ENCODE results near the gene RPL18A. TPM values are rescaled to one million over a fixed set of nuclear protein-coding genes. Genes with fewer than 3 reads are reported as not detected.

Gene RPL18A
- total RNA-seq, 1 donor from 2014 or later: 1,135 TPM

DNA sequence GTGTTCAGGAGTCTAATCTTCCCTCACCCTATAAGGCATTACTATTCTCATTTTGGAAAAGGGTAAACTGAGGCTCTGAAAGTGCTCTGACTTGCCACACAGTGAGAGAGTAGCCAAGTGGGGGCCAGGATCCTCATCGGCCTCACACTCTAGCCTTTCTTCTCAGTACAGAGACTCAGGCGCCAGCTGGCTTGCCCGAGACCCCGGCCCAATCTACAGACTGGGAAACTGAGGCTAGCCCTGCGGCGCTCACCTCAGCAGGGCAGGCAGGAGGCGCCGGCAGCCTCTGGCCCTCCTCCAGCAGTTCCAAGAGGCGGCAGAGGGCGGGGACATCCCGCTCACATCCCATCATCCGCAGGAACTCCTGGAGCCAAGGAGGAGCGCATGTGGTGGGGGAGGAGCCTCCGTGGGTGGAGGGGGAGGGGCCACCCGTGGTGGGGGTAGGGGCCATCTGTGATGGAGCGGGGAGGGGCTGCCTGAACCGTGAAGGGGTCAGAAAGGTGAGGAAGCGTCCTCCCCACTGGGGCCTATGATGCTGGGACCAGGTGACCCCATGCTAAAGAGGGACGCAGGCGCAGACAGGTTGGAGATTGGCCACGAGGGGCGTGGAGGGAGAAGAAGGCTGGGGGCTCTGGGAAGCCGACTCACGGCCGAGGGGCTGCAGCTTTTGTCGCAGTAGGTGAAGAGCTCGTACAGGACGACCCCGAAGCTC, 29.7 kb upstream of the RPL18A start:
- peak; percentile 73 for DNase-seq
- H3K9me3 Mint-ChIP-seq (ENCODE audit: unreplicated experiment): peaks cover 2% of the 10 kb centered on the region
- TF ChIP-seq CTCF (IDR thresholded peaks at IDR 0.05; ENCODE audit: partially characterized antibody, unreplicated experiment): no peak

GRCh38 chr19:17830567-17831418, 28.9 kb upstream of the RPL18A start:
- Mint-ChIP-seq H3K27me3 (ENCODE audit: unreplicated experiment) (peaks cover 16% of the 10 kb centered on the region), H3K4me3 (ENCODE audit: unreplicated experiment) (peak overlapping the region; percentile 85), H3K27ac (ENCODE audit: unreplicated experiment) (peak overlapping the region; percentile 85), H3K9me3 (ENCODE audit: unreplicated experiment) (peaks cover 3% of the 10 kb centered on the region), H3K4me1 (ENCODE audit: low read depth, unreplicated experiment) (no peaks in the 10 kb centered on the region), H3K36me3 (ENCODE audit: unreplicated experiment) (peaks cover 7% of the 10 kb centered on the region)
- TF ChIP-seq CTCF (IDR thresholded peaks at IDR 0.05; ENCODE audit: partially characterized antibody, unreplicated experiment): no peak
- peak; percentile 93 for DNase-seq

More for the DNA sequence above, 29.7 kb upstream of the RPL18A start:
- Mint-ChIP-seq H3K4me1 (ENCODE audit: low read depth, unreplicated experiment) (no peaks in the 10 kb centered on the region), H3K27ac (ENCODE audit: unreplicated experiment) (peak overlapping the region; percentile 85), H3K4me3 (ENCODE audit: unreplicated experiment) (peak overlapping the region; percentile 85), H3K27me3 (ENCODE audit: unreplicated experiment) (peaks cover 11% of the 10 kb centered on the region), H3K36me3 (ENCODE audit: unreplicated experiment) (peaks cover 3% of the 10 kb centered on the region)

GRCh38 chr19:17831419-17831888, 28.3 kb upstream of the RPL18A start:
- TF ChIP-seq CTCF (IDR thresholded peaks at IDR 0.05; ENCODE audit: partially characterized antibody, unreplicated experiment): no peak
- Mint-ChIP-seq H3K9me3 (ENCODE audit: unreplicated experiment) (peaks cover 5% of the 10 kb centered on the region), H3K4me3 (ENCODE audit: unreplicated experiment) (peak overlapping the region; percentile 59), H3K4me1 (ENCODE audit: low read depth, unreplicated experiment) (no peaks in the 10 kb centered on the region), H3K27me3 (ENCODE audit: unreplicated experiment) (peaks cover 16% of the 10 kb centered on the region), H3K36me3 (ENCODE audit: unreplicated experiment) (peaks cover 7% of the 10 kb centered on the region), H3K27ac (ENCODE audit: unreplicated experiment) (no peak overlapping the region)
- no peak for DNase-seq

- no peaks in the 10 kb centered on the region for H3K4me1 Mint-ChIP-seq (ENCODE audit: low read depth, unreplicated experiment)
- no peak for DNase-seq
- TF ChIP-seq CTCF (IDR thresholded peaks at IDR 0.05; ENCODE audit: partially characterized antibody, unreplicated experiment): peak; percentile 9
- peaks cover 7% of the 10 kb centered on the region for H3K36me3 Mint-ChIP-seq (ENCODE audit: unreplicated experiment)
- peaks cover 16% of the 10 kb centered on the region for H3K27me3 Mint-ChIP-seq (ENCODE audit: unreplicated experiment)
- peaks cover 5% of the 10 kb centered on the region for H3K9me3 Mint-ChIP-seq (ENCODE audit: unreplicated experiment)
- H3K4me3 Mint-ChIP-seq (ENCODE audit: unreplicated experiment): peak overlapping the region; percentile 20
- no peak overlapping the region for H3K27ac Mint-ChIP-seq (ENCODE audit: unreplicated experiment)
Measured at GRCh38 chr19:17832443-17833208, 27.1 kb upstream of the RPL18A start.
